Measurements from ENCODE around the gene HS3ST3B1. TPM values are rescaled to one million over a fixed set of nuclear protein-coding genes. Genes with fewer than 3 reads are reported as not detected.

The HS3ST3B1 gene
- total RNA-seq, 3 donors from 2014 or later: 0.96 to 3.6 (median 2.8) TPM

DNA sequence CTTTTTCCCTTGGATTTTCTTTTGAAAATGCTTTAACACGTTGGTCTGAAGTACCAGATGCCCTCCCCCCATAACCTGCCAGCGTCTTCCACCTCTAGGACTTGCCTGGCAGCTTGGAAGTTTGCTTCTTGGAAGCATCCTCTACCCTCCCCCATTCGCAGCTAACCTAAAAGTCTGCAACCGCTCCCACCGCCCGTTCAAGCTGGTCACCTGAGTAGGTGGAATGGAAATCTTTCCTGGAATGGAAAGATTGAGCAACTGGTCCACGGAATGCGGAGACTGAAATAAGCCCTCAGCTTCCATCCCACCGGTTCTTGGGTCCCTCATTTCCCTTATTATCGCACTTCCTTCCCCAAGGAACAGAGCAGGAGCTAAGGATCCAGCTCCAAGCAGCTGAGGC is 31.4 kb downstream of the HS3ST3B1 start:
- Histone ChIP-seq H3K4me1 (no peaks in the 10 kb centered on the region), H3K27ac (no peak overlapping the region), H3K4me3 (no peak overlapping the region), H3K27me3 (no peaks in the 10 kb centered on the region), H3K9me3 (no peaks in the 10 kb centered on the region), H3K36me3 (no peaks in the 10 kb centered on the region)
- TF ChIP-seq POLR2A (IDR thresholded peaks at IDR 0.05) (no peak), POLR2AphosphoS5 (IDR thresholded peaks at IDR 0.05) (no peak)
- TF ChIP-seq, protein P1, sequence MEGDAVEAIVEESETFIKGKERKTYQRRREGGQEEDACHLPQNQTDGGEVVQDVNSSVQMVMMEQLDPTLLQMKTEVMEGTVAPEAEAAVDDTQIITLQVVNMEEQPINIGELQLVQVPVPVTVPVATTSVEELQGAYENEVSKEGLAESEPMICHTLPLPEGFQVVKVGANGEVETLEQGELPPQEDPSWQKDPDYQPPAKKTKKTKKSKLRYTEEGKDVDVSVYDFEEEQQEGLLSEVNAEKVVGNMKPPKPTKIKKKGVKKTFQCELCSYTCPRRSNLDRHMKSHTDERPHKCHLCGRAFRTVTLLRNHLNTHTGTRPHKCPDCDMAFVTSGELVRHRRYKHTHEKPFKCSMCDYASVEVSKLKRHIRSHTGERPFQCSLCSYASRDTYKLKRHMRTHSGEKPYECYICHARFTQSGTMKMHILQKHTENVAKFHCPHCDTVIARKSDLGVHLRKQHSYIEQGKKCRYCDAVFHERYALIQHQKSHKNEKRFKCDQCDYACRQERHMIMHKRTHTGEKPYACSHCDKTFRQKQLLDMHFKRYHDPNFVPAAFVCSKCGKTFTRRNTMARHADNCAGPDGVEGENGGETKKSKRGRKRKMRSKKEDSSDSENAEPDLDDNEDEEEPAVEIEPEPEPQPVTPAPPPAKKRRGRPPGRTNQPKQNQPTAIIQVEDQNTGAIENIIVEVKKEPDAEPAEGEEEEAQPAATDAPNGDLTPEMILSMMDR (IDR thresholded peaks at IDR 0.05): no peak
- intact Hi-C loops (cut with DNase I; ENCODE audit: low total_unique reads): loop anchor here (10.0 kb wide), 1 partner anchor 948 kb away; no protein-coding TSS in a partner anchor
- no peak for DNase-seq (ENCODE audit: low spot score in 2 of 2)

DNA sequence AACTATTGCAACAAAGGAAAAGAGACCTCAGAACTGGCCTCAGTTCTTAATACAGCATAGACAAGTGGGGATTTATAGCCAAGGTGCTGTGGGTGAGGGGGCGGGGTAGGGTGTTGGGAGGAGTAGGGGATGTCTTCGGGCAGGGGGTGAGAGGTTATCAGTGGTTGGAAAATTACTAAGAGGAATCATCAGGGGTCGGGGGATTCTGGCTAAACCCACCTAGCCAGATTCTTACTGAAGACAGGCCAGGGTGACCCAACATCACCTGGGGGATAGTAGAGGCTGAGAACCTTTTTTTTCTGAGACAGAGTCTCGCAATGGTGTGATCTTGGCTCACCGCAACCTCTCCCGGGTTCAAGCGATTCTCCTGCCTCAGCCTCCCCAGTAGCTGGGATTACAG is 32.6 kb downstream of the HS3ST3B1 start:
- H3K9me3 ChIP-seq: no peaks in the 10 kb centered on the region
- no peak for DNase-seq (ENCODE audit: low spot score in 2 of 2)
- H3K4me3 ChIP-seq: no peak overlapping the region
- TF ChIP-seq, protein P1 (IDR thresholded peaks at IDR 0.05): no peak
- TF ChIP-seq POLR2A (IDR thresholded peaks at IDR 0.05) (no peak), POLR2AphosphoS5 (IDR thresholded peaks at IDR 0.05) (no peak)
- H3K36me3 ChIP-seq: no peaks in the 10 kb centered on the region
- H3K27me3 ChIP-seq: no peaks in the 10 kb centered on the region
- intact Hi-C loops (cut with DNase I; ENCODE audit: low total_unique reads): loop anchor here (10.0 kb wide), 1 partner anchor 949 kb away; no protein-coding TSS in a partner anchor
- H3K4me1 ChIP-seq: no peaks in the 10 kb centered on the region
- no peak overlapping the region for H3K27ac ChIP-seq

DNA sequence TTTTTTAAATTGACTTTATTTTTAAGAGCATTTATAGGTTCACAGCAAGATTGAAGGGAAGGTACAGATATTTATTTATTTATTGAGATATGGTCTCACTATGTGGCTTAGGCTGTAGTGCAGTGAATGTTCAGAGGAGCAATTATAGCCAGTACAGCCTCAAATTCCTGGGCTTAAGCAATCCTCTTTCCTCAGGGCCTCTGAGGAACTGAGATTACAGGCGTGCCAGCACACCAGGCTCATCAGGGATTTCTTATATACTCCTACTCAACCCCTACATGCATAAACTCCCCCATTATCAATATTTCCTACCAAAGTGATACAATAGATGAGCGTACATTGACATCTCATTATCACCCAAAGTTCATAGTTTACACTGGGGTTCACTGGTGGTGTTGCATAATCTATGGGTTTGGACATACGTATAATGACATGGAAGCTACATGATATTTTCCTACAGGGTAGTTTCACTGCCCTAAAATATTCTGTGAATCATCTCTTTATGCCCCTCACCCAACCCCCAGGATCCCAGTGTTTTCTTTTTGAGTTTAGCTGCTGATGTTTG is 33.5 kb downstream of the HS3ST3B1 start:
- no peaks in the 10 kb centered on the region for H3K27me3 ChIP-seq
- TF ChIP-seq POLR2AphosphoS5 (IDR thresholded peaks at IDR 0.05) (no peak), POLR2A (IDR thresholded peaks at IDR 0.05) (no peak)
- TF ChIP-seq, protein P1 (IDR thresholded peaks at IDR 0.05): no peak
- H3K36me3 ChIP-seq: no peaks in the 10 kb centered on the region
- H3K4me3 ChIP-seq: no peak overlapping the region
- intact Hi-C loops (cut with DNase I; ENCODE audit: low total_unique reads): loop anchor here (10.0 kb wide), 1 partner anchor 950 kb away; no protein-coding TSS in a partner anchor
- H3K9me3 ChIP-seq: no peaks in the 10 kb centered on the region
- no peak for DNase-seq (ENCODE audit: low spot score in 2 of 2)
- H3K4me1 ChIP-seq: no peaks in the 10 kb centered on the region
- H3K27ac ChIP-seq: no peak overlapping the region

DNA sequence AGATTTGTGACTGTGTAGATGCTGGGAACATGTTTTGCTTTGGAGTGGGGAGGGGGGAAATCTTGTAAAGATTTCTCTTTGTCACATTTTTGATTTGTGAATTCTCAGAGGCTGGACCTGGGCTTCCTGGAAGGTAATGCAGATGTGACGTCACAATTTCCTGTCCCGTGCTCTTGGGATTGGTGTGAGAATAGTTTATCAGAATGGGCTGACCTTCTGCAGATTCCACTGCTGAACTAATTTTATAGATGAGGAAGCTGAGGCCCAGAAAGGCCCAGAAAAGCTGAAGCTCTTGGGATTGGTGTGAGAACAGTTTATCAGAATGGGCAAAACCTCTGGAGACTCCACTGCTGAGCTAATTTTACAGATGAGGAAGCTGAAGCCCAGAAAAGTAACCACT is 34.0 kb downstream of the HS3ST3B1 start:
- intact Hi-C loops (cut with DNase I; ENCODE audit: low total_unique reads): loop anchor here (10.0 kb wide), 1 partner anchor 950 kb away; no protein-coding TSS in a partner anchor

DNA sequence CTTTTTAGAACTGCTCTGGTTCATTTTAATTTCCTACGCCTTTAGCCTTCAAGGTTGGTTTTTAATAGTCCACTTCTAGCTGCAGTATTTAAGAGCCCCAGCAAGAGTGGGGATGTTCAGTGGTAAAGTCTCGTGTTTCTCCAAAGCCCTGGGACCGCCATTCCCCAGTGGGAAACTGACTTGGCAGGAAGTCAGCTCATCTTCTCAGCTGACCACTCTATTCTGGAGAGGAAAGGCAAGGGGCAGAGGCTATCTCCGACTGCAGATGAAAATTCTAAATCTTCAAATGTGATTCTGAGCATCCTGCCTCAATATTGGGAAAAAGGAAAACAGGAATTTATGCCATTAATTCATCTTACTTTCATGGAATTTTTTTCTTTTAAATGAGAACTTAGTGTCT is 35.5 kb downstream of the HS3ST3B1 start:
- TF ChIP-seq POLR2AphosphoS5 (IDR thresholded peaks at IDR 0.05) (no peak), POLR2A (IDR thresholded peaks at IDR 0.05) (no peak)
- TF ChIP-seq, protein P1 (IDR thresholded peaks at IDR 0.05): no peak
- H3K9me3 ChIP-seq: no peaks in the 10 kb centered on the region
- no peaks in the 10 kb centered on the region for H3K27me3 ChIP-seq
- H3K36me3 ChIP-seq: no peaks in the 10 kb centered on the region
- H3K27ac ChIP-seq: no peak overlapping the region
- no peak overlapping the region for H3K4me3 ChIP-seq
- H3K4me1 ChIP-seq: no peaks in the 10 kb centered on the region
- intact Hi-C loops (cut with DNase I; ENCODE audit: low total_unique reads): loop anchor here (10.0 kb wide), 1 partner anchor 952 kb away; no protein-coding TSS in a partner anchor
- no peak for DNase-seq (ENCODE audit: low spot score in 2 of 2)

More for the DNA sequence above, 34.0 kb downstream of the HS3ST3B1 start:
- Histone ChIP-seq H3K36me3 (no peaks in the 10 kb centered on the region), H3K4me1 (no peaks in the 10 kb centered on the region), H3K9me3 (no peaks in the 10 kb centered on the region), H3K27me3 (no peaks in the 10 kb centered on the region), H3K4me3 (no peak overlapping the region), H3K27ac (peak overlapping the region in 1 of 2 donors; percentile 25)
- TF ChIP-seq, protein P1 (IDR thresholded peaks at IDR 0.05): no peak
- TF ChIP-seq POLR2AphosphoS5 (IDR thresholded peaks at IDR 0.05) (no peak), POLR2A (IDR thresholded peaks at IDR 0.05) (no peak)
- no peak for DNase-seq (ENCODE audit: low spot score in 2 of 2)

All from breast epithelium (tissue), 4 donors.